Parathyroid adenoma (tissue), 2 donors: ENCODE measurements around the gene ALDH1A2.

Experiments used
- H2AFZ ChIP-seq: fragments of 300-600 bp; sonication (generic); one replicate; pipeline ENCODE4 v1.7.0; 2017; ENCODE audit warnings: antibody characterized with exemption, mild to moderate bottlenecking
- H3K27ac ChIP-seq: fragments of 300-600 bp; sonication (generic); one replicate; pipeline ENCODE4 v1.7.0; 2017
- H3K27me3 ChIP-seq: fragments of 300-600 bp; sonication (generic); one replicate; pipeline ENCODE4 v1.7.0; 2017; ENCODE audit warnings: low read length; ENCODE audit not compliant: control insufficient read depth, insufficient read depth
- H3K36me3 ChIP-seq: fragments of 300-600 bp; sonication (generic); one replicate; pipeline ENCODE4 v1.7.0; 2017; ENCODE audit warnings: low read length; ENCODE audit not compliant: control insufficient read depth, insufficient read depth
- H3K4me1 ChIP-seq: fragments of 300-600 bp; sonication (generic); one replicate; pipeline ENCODE4 v1.7.0; 2017; ENCODE audit warnings: control low read depth
- H3K4me2 ChIP-seq: fragments of 300-600 bp; sonication (generic); one replicate; pipeline ENCODE4 v1.7.0; 2017; ENCODE audit warnings: low read length
- H3K4me3 ChIP-seq: fragments of 300-600 bp; sonication (generic); one replicate; pipeline ENCODE4 v1.7.0; 2017; ENCODE audit warnings: low read depth, low read length
- H3K79me2 ChIP-seq: fragments of 300-600 bp; sonication (generic); one replicate; pipeline ENCODE4 v1.7.0; 2017; ENCODE audit warnings: control low read depth
- H3K9ac ChIP-seq: fragments of 300-600 bp; sonication (generic); one replicate; pipeline ENCODE4 v1.7.0; 2017; ENCODE audit warnings: mild to moderate bottlenecking
- H3K9me3 ChIP-seq: fragments of 300-600 bp; sonication (generic); one replicate; pipeline ENCODE4 v1.7.0; 2017; ENCODE audit warnings: low read length; ENCODE audit not compliant: control insufficient read depth
- TF ChIP-seq, protein P1 (sequence below): fragments of 300-600 bp; sonication (generic); IDR thresholded peaks from one replicate; pipeline ENCODE4 v1.7.0; 2017; ENCODE audit warnings: antibody characterized with exemption, mild to moderate bottlenecking
- donor health status: primary hyperparathyroidism.

ALDH1A2 gene

DNA sequence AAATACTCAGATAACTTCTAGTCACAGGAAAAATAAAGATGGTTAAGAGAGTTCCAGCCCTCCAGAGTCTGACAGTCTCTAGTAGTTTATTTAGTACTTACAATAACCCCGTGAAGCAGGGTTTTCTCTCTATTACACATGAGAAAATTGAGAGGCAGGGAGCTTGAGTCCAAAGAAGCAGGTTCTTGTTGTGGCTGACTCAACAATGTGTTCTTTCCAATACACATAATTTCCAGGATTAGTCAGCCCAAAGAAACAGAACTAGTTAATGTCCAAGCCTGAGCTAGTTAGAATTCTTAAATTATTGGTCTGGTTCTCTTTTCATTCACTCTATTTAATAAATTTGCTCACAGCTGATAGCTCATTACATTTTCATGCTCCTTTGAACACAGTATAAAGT lies 49.9 kb downstream of the ALDH1A2 start:
- H3K4me2 ChIP-seq: no peak overlapping the region
- TF ChIP-seq, protein P1, sequence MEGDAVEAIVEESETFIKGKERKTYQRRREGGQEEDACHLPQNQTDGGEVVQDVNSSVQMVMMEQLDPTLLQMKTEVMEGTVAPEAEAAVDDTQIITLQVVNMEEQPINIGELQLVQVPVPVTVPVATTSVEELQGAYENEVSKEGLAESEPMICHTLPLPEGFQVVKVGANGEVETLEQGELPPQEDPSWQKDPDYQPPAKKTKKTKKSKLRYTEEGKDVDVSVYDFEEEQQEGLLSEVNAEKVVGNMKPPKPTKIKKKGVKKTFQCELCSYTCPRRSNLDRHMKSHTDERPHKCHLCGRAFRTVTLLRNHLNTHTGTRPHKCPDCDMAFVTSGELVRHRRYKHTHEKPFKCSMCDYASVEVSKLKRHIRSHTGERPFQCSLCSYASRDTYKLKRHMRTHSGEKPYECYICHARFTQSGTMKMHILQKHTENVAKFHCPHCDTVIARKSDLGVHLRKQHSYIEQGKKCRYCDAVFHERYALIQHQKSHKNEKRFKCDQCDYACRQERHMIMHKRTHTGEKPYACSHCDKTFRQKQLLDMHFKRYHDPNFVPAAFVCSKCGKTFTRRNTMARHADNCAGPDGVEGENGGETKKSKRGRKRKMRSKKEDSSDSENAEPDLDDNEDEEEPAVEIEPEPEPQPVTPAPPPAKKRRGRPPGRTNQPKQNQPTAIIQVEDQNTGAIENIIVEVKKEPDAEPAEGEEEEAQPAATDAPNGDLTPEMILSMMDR: no peak

DNA sequence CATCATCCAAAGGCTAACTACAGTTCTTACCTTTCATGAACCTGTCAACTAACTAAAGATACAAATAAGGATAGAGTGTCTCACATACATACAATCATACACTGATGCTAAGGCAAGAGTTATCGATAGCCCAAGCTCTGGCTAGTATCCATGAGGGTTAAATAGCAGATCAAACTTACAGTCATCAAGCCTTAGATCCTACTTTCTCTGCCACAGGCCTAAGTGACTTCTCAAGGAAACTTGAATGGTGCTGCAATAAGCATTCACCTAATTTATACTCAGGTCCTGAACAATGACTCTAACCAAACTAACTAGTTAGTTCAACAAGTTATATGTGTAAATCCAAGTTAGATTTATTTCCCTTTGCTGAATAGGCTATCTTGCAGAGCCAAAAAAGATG lies 51.0 kb downstream of the ALDH1A2 start:
- H3K4me1 ChIP-seq: no peaks in the 10 kb centered on the region
- no peaks in the 10 kb centered on the region for H3K27me3 ChIP-seq
- no peaks in the 10 kb centered on the region for H3K79me2 ChIP-seq

More for the DNA sequence above, 49.9 kb downstream of the ALDH1A2 start:
- H2AFZ ChIP-seq: no peak overlapping the region
- no peaks in the 10 kb centered on the region for H3K9me3 ChIP-seq
- H3K27me3 ChIP-seq: no peaks in the 10 kb centered on the region
- H3K36me3 ChIP-seq: no peaks in the 10 kb centered on the region
- H3K27ac ChIP-seq: no peak overlapping the region
- H3K9ac ChIP-seq: no peak overlapping the region
- H3K79me2 ChIP-seq: no peaks in the 10 kb centered on the region
- H3K4me3 ChIP-seq: no peak overlapping the region
- H3K4me1 ChIP-seq: no peaks in the 10 kb centered on the region

DNA sequence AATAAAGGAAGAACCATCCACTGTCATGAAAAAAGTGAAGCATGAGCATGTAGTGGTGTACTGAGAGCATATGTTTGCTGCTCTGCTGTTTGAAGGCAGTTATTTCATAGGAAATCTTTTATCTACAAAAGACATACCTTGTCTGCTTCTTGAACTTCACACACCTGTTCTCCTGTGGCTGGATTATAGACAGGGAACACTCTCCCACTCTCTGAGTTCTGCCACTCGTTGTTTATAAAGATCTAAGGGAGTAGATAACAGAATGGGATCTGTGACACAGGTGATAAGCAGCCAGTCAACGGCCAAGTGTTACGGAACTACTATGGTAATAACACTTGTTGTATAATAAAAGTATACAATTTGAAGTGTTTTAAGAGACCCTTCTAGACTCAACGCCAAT lies 51.5 kb downstream of the ALDH1A2 start:
- Histone ChIP-seq H3K4me2 (no peak overlapping the region), H3K4me1 (no peaks in the 10 kb centered on the region), H2AFZ (no peak overlapping the region), H3K36me3 (no peaks in the 10 kb centered on the region), H3K9ac (no peak overlapping the region), H3K79me2 (no peaks in the 10 kb centered on the region), H3K27me3 (no peaks in the 10 kb centered on the region), H3K27ac (no peak overlapping the region), H3K4me3 (no peak overlapping the region), H3K9me3 (no peaks in the 10 kb centered on the region)
- TF ChIP-seq, protein P1: no peak

More for the DNA sequence above, 51.0 kb downstream of the ALDH1A2 start:
- Histone ChIP-seq H3K27ac (no peak overlapping the region), H3K9ac (no peak overlapping the region), H3K9me3 (no peaks in the 10 kb centered on the region), H2AFZ (no peak overlapping the region), H3K4me2 (no peak overlapping the region), H3K36me3 (no peaks in the 10 kb centered on the region), H3K4me3 (no peak overlapping the region)
- TF ChIP-seq, protein P1: no peak

DNA sequence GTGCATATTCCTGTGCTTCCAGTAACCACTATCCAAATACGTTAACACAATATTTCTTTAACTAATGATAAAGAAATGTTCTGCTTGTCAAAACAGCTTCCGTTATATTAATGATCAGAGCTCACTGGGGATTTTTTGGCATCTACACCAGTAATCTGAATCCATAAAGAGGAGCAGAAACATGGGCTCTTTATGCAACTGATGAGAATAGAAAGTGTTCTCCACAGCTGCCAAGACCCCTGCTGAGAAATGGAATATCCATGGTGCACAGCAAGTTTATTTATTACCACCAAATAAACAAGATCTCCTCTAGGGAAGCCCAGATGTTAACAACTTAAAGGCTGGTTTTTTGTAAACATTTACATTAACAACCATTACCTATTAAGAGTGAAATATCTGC lies 54.5 kb downstream of the ALDH1A2 start:
- Histone ChIP-seq H3K9me3 (no peaks in the 10 kb centered on the region), H3K4me1 (no peaks in the 10 kb centered on the region), H3K4me2 (no peak overlapping the region), H2AFZ (no peak overlapping the region), H3K4me3 (no peak overlapping the region), H3K79me2 (no peaks in the 10 kb centered on the region), H3K9ac (no peak overlapping the region), H3K36me3 (no peaks in the 10 kb centered on the region), H3K27ac (no peak overlapping the region), H3K27me3 (no peaks in the 10 kb centered on the region)
- TF ChIP-seq, protein P1: no peak

DNA sequence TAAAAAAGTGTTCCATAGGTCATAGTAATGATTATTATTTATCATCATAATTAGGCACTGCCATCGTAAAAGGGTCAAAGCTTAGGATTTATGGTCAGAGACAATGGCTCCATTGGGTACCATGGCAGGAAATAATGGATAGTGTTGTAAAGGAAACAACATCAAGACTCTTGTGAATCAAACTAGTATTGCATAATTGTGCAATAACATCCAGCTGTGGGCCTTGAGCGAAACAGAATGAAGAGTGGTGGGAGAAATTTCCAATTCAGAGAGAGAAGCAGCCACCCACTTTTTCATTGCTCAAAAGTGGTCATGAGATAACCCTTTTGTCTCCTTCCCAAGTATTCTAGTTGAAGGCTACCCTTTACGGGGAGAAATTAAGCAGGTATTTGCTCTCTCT lies 61.7 kb downstream of the ALDH1A2 start:
- Histone ChIP-seq H2AFZ (no peak overlapping the region), H3K79me2 (no peaks in the 10 kb centered on the region), H3K4me2 (no peak overlapping the region), H3K27ac (no peak overlapping the region), H3K4me3 (no peak overlapping the region), H3K9ac (no peak overlapping the region), H3K36me3 (no peaks in the 10 kb centered on the region), H3K9me3 (no peaks in the 10 kb centered on the region), H3K4me1 (no peaks in the 10 kb centered on the region), H3K27me3 (no peaks in the 10 kb centered on the region)
- TF ChIP-seq, protein P1: no peak
